Activated T-helper 17 cell treated with anti-CD3 and anti-CD28 coated beads, Interleukin-2, amount 50 U/mL, for 72 hours (primary cell): ENCODE measurements around the gene DUSP14. TPM values are rescaled to one million over a fixed set of nuclear protein-coding genes. Genes with fewer than 3 reads are reported as not detected.
"Not testable (repeated sequence)": the region's sequence is repeated elsewhere in the genome, so short reads cannot be mapped to it uniquely, and the experiment has no call there.

Experiments used
- ATAC-seq: fragments of 150-1000 bp; cut with Tn5 transposase; replicated peaks from 2 replicates; pipeline ENCODE4 v1.10.0; 2021; ENCODE audit warnings: mild to moderate bottlenecking, moderate library complexity
- H3K27ac Mint-ChIP-seq: one replicate; pipeline ENCODE4 v1.8.0; 2022; ENCODE audit warnings: mixed read lengths
- H3K27me3 Mint-ChIP-seq: one replicate; pipeline ENCODE4 v1.8.0; 2022; ENCODE audit warnings: mixed read lengths
- H3K36me3 Mint-ChIP-seq: one replicate; pipeline ENCODE4 v1.8.0; 2022; ENCODE audit warnings: low read depth, mild to moderate bottlenecking, mixed read lengths
- H3K4me1 Mint-ChIP-seq: one replicate; pipeline ENCODE4 v1.8.0; 2022; ENCODE audit warnings: mixed read lengths
- H3K4me3 Mint-ChIP-seq: one replicate; pipeline ENCODE4 v1.8.0; 2022; ENCODE audit warnings: mild to moderate bottlenecking, mixed read lengths
- H3K9me3 Mint-ChIP-seq: one replicate; pipeline ENCODE4 v1.8.0; 2022; ENCODE audit warnings: mixed read lengths
- total RNA-seq, 2 donors: library from RNA; stranded (reverse); gene quantifications; one replicate each; pipeline ENCODE4 v1.2.3, GENCODE V29; 2022

DUSP14 gene
- total RNA-seq, result 10 to 100 TPM; 13.7 to 20.1 TPM

GRCh38 chr17:37489197-37490001 lies at the start of gene DUSP14:
Gene DUSP14 (plus strand): TSS chr17:37489891. CDS start chr17:37512273, 22,382 bp downstream.
- H3K27me3 Mint-ChIP-seq, result no peaks in the 10 kb centered on the region

GRCh38 chr17:37440424-37440823 lies 49.3 kb upstream of the DUSP14 start:
- Mint-ChIP-seq H3K9me3 (no peaks in the 10 kb centered on the region), H3K27ac (peak overlapping the region; percentile 41), H3K36me3 (peaks cover 90% of the 10 kb centered on the region), H3K4me3 (no peak overlapping the region), H3K4me1 (no peaks in the 10 kb centered on the region), H3K27me3 (no peaks in the 10 kb centered on the region)
- no peak for ATAC-seq

More at GRCh38 chr17:37489197-37490001, at the start of gene DUSP14:
- peak within 1 kb of the TSS; percentile 91 for H3K4me3 Mint-ChIP-seq
- no peaks in the 10 kb centered on the region for H3K36me3 Mint-ChIP-seq
- no peaks in the 10 kb centered on the region for H3K9me3 Mint-ChIP-seq
- peak within 1 kb of the TSS; percentile 92 for H3K27ac Mint-ChIP-seq
- peaks cover 21% of the 10 kb centered on the region for H3K4me1 Mint-ChIP-seq
- peak; percentile 64 for ATAC-seq

- not testable (repeated sequence) for H3K27me3 Mint-ChIP-seq, H3K4me3 Mint-ChIP-seq, ATAC-seq, H3K27ac Mint-ChIP-seq, H3K9me3 Mint-ChIP-seq, H3K4me1 Mint-ChIP-seq
- peaks cover 93% of the 10 kb centered on the region for H3K36me3 Mint-ChIP-seq
Measured at GRCh38 chr17:37441369-37442014, 48.2 kb upstream of the DUSP14 start.

GRCh38 chr17:37446027-37446426 lies 43.7 kb upstream of the DUSP14 start:
- Mint-ChIP-seq H3K4me1 (peaks cover 6% of the 10 kb centered on the region), H3K9me3 (no peaks in the 10 kb centered on the region), H3K27ac (no peak overlapping the region), H3K27me3 (no peaks in the 10 kb centered on the region), H3K4me3 (no peak overlapping the region), H3K36me3 (peaks cover 100% of the 10 kb centered on the region)
- no peak for ATAC-seq

GRCh38 chr17:37447641-37448040 lies 42.0 kb upstream of the DUSP14 start:
- H3K4me1 Mint-ChIP-seq, result peaks cover 6% of the 10 kb centered on the region
- H3K36me3 Mint-ChIP-seq, result peaks cover 95% of the 10 kb centered on the region
- peak overlapping the region; percentile 23 for H3K27ac Mint-ChIP-seq
- no peaks in the 10 kb centered on the region for H3K9me3 Mint-ChIP-seq
- peak; percentile 93 for ATAC-seq
- H3K27me3 Mint-ChIP-seq, result no peaks in the 10 kb centered on the region
- H3K4me3 Mint-ChIP-seq, result no peak overlapping the region

GRCh38 chr17:37450112-37450511 lies 39.6 kb upstream of the DUSP14 start:
- no peaks in the 10 kb centered on the region for H3K27me3 Mint-ChIP-seq
- H3K9me3 Mint-ChIP-seq, result no peaks in the 10 kb centered on the region
- ATAC-seq, result no peak
- peaks cover 90% of the 10 kb centered on the region for H3K36me3 Mint-ChIP-seq
- no peak overlapping the region for H3K4me3 Mint-ChIP-seq
- H3K27ac Mint-ChIP-seq, result no peak overlapping the region
- peaks cover 6% of the 10 kb centered on the region for H3K4me1 Mint-ChIP-seq

- not testable (repeated sequence) for H3K9me3 Mint-ChIP-seq, H3K27me3 Mint-ChIP-seq, ATAC-seq, H3K4me3 Mint-ChIP-seq, H3K27ac Mint-ChIP-seq, H3K4me1 Mint-ChIP-seq
- peaks cover 64% of the 10 kb centered on the region for H3K36me3 Mint-ChIP-seq
Measured at GRCh38 chr17:37457801-37458200, 31.9 kb upstream of the DUSP14 start.

GRCh38 chr17:37458805-37459204 lies 30.9 kb upstream of the DUSP14 start:
- no peak for ATAC-seq
- Mint-ChIP-seq H3K9me3 (no peaks in the 10 kb centered on the region), H3K27ac (no peak overlapping the region)

GRCh38 chr17:37461668-37462067 lies 28.0 kb upstream of the DUSP14 start:
- Mint-ChIP-seq H3K4me3 (peak overlapping the region; percentile 8), H3K27ac (peak overlapping the region; percentile 51), H3K36me3 (peaks cover 81% of the 10 kb centered on the region), H3K9me3 (no peaks in the 10 kb centered on the region), H3K27me3 (no peaks in the 10 kb centered on the region), H3K4me1 (peaks cover 4% of the 10 kb centered on the region)
- ATAC-seq, result peak; percentile 80

More at GRCh38 chr17:37458805-37459204, 30.9 kb upstream of the DUSP14 start:
- Mint-ChIP-seq H3K4me3 (no peak overlapping the region), H3K4me1 (peaks cover 4% of the 10 kb centered on the region), H3K27me3 (no peaks in the 10 kb centered on the region), H3K36me3 (peaks cover 63% of the 10 kb centered on the region)

- Mint-ChIP-seq H3K4me1 (peaks cover 4% of the 10 kb centered on the region), H3K27me3 (no peaks in the 10 kb centered on the region), H3K9me3 (no peaks in the 10 kb centered on the region)
Measured at GRCh38 chr17:37462492-37462891, 27.2 kb upstream of the DUSP14 start.

GRCh38 chr17:37463039-37463438 lies 26.7 kb upstream of the DUSP14 start:
- H3K27ac Mint-ChIP-seq, result no peak overlapping the region
- no peak overlapping the region for H3K4me3 Mint-ChIP-seq
- ATAC-seq, result no peak
- H3K4me1 Mint-ChIP-seq, result peaks cover 4% of the 10 kb centered on the region
- no peaks in the 10 kb centered on the region for H3K27me3 Mint-ChIP-seq
- peaks cover 89% of the 10 kb centered on the region for H3K36me3 Mint-ChIP-seq
- no peaks in the 10 kb centered on the region for H3K9me3 Mint-ChIP-seq

More at GRCh38 chr17:37462492-37462891, 27.2 kb upstream of the DUSP14 start:
- Mint-ChIP-seq H3K4me3 (no peak overlapping the region), H3K36me3 (peaks cover 89% of the 10 kb centered on the region), H3K27ac (no peak overlapping the region)
- no peak for ATAC-seq

- Mint-ChIP-seq H3K36me3 (peaks cover 90% of the 10 kb centered on the region), H3K4me1 (peaks cover 4% of the 10 kb centered on the region), H3K9me3 (no peaks in the 10 kb centered on the region), H3K27me3 (no peaks in the 10 kb centered on the region), H3K27ac (peak overlapping the region; percentile 84), H3K4me3 (no peak overlapping the region)
- peak; percentile 72 for ATAC-seq
Measured at GRCh38 chr17:37465069-37465616, 24.5 kb upstream of the DUSP14 start.

- no peaks in the 10 kb centered on the region for H3K9me3 Mint-ChIP-seq
- peaks cover 2% of the 10 kb centered on the region for H3K4me1 Mint-ChIP-seq
- H3K27ac Mint-ChIP-seq, result peak overlapping the region; percentile 84
- ATAC-seq, result no peak
- H3K36me3 Mint-ChIP-seq, result peaks cover 92% of the 10 kb centered on the region
- no peaks in the 10 kb centered on the region for H3K27me3 Mint-ChIP-seq
- H3K4me3 Mint-ChIP-seq, result no peak overlapping the region
Measured at GRCh38 chr17:37466471-37466870, 23.2 kb upstream of the DUSP14 start.

- ATAC-seq, result no peak
- Mint-ChIP-seq H3K9me3 (no peaks in the 10 kb centered on the region), H3K27me3 (no peaks in the 10 kb centered on the region), H3K4me1 (no peaks in the 10 kb centered on the region), H3K36me3 (peaks cover 97% of the 10 kb centered on the region), H3K4me3 (no peak overlapping the region), H3K27ac (no peak overlapping the region)
Measured at GRCh38 chr17:37470181-37470580, 19.5 kb upstream of the DUSP14 start.
